Measurements from ENCODE around the gene NRIP3. TPM values are rescaled to one million over a fixed set of nuclear protein-coding genes. Genes with fewer than 3 reads are reported as not detected.

NRIP3 gene
- total RNA-seq, 1 donor from 2014 or later: 42.7 TPM

- H3K27ac Mint-ChIP-seq: no peak overlapping the region
- H3K27me3 ChIP-seq: no peaks in the 10 kb centered on the region
- no peaks in the 10 kb centered on the region for H3K36me3 ChIP-seq
- no peak overlapping the region for H2AFZ ChIP-seq (replicated peaks)
- no peak overlapping the region for H3K4me2 ChIP-seq
- H3K27ac ChIP-seq: no peak overlapping the region
- no peaks in the 10 kb centered on the region for H4K20me1 ChIP-seq (ENCODE audit: low read depth)
- peaks cover 10% of the 10 kb centered on the region for H3K4me1 ChIP-seq
- TF ChIP-seq EZH2 (IDR thresholded peaks at IDR 0.05) (no peak), EZH2phosphoT487 (IDR thresholded peaks at IDR 0.05) (no peak)
- TF ChIP-seq, protein P1, sequence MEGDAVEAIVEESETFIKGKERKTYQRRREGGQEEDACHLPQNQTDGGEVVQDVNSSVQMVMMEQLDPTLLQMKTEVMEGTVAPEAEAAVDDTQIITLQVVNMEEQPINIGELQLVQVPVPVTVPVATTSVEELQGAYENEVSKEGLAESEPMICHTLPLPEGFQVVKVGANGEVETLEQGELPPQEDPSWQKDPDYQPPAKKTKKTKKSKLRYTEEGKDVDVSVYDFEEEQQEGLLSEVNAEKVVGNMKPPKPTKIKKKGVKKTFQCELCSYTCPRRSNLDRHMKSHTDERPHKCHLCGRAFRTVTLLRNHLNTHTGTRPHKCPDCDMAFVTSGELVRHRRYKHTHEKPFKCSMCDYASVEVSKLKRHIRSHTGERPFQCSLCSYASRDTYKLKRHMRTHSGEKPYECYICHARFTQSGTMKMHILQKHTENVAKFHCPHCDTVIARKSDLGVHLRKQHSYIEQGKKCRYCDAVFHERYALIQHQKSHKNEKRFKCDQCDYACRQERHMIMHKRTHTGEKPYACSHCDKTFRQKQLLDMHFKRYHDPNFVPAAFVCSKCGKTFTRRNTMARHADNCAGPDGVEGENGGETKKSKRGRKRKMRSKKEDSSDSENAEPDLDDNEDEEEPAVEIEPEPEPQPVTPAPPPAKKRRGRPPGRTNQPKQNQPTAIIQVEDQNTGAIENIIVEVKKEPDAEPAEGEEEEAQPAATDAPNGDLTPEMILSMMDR (IDR thresholded peaks at IDR 0.05): no peak
- H3F3A ChIP-seq (ENCODE audit: low read depth): no peaks in the 10 kb centered on the region
- peaks cover 8% of the 10 kb centered on the region for H3K27me3 Mint-ChIP-seq (ENCODE audit: insufficient read depth, low read depth)
- H3K4me1 Mint-ChIP-seq: peaks cover 17% of the 10 kb centered on the region
- no peaks in the 10 kb centered on the region for H3K9me3 Mint-ChIP-seq
- no peaks in the 10 kb centered on the region for H3K79me2 ChIP-seq (ENCODE audit: low read depth)
- no peaks in the 10 kb centered on the region for H3K9me3 ChIP-seq (ENCODE audit: low read depth)
- H3K36me3 Mint-ChIP-seq: peaks cover 8% of the 10 kb centered on the region
- H3K4me3 ChIP-seq: no peak overlapping the region
- no peak overlapping the region for H3K9ac ChIP-seq
- DNase-seq (ENCODE audit: low spot score): no peak
- H3K4me3 Mint-ChIP-seq: no peak overlapping the region
These were observed 21.5 kb upstream of the NRIP3 start for GRCh38 chr11:9025101-9025850.

DNA sequence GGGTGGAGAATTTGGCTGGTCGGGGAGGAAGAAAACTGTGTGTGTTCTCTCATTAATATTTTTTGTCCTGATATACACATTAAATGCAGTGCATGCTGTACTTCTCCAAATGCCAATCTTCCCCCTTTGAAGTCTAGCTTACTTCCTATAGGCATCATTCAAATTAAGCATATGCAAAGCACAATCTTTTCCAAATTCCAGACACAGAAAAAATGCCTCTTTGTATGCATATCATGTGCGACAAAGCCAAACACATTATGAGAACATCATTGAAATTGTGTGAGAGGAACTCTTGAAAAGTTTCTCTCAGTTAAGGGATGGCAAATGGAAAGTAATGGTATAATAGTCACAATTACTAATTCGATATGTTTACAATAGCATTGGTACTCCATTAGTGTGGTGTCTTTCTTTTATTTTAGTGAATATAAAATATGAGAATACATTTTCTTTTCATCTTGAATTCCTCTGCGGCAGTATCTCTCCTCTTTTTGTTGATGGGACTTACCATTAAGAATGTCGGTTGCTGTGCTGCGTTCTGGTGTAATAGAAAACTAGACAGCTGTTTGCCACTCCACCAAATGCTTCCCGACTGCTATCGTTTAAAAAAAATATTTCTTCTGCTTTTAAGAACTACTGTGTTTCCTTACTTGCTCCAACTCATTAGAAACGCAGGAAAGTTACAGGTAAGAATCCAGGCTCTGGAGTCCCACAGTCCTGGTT is 19.3 kb upstream of the NRIP3 start:
- Mint-ChIP-seq H3K36me3 (peaks cover 8% of the 10 kb centered on the region), H3K4me1 (peaks cover 12% of the 10 kb centered on the region), H3K4me3 (no peak overlapping the region), H3K27ac (no peak overlapping the region), H3K27me3 (ENCODE audit: insufficient read depth, low read depth) (peaks cover 5% of the 10 kb centered on the region), H3K9me3 (no peaks in the 10 kb centered on the region)
- Histone ChIP-seq H3K27me3 (no peaks in the 10 kb centered on the region), H3K79me2 (ENCODE audit: low read depth) (no peaks in the 10 kb centered on the region), H3K4me1 (peaks cover 5% of the 10 kb centered on the region), H3K27ac (no peak overlapping the region), H4K20me1 (ENCODE audit: low read depth) (no peaks in the 10 kb centered on the region), H3K4me3 (no peak overlapping the region), H3K9me3 (ENCODE audit: low read depth) (no peaks in the 10 kb centered on the region), H3K9ac (no peak overlapping the region), H3K4me2 (no peak overlapping the region), H3K36me3 (no peaks in the 10 kb centered on the region), H2AFZ (replicated peaks) (peak overlapping the region; percentile 0), H3F3A (ENCODE audit: low read depth) (no peaks in the 10 kb centered on the region)
- TF ChIP-seq EZH2 (IDR thresholded peaks at IDR 0.05) (no peak), EZH2phosphoT487 (IDR thresholded peaks at IDR 0.05) (no peak)
- TF ChIP-seq, protein P1 (IDR thresholded peaks at IDR 0.05): no peak
- no peak for DNase-seq (ENCODE audit: low spot score)

DNA sequence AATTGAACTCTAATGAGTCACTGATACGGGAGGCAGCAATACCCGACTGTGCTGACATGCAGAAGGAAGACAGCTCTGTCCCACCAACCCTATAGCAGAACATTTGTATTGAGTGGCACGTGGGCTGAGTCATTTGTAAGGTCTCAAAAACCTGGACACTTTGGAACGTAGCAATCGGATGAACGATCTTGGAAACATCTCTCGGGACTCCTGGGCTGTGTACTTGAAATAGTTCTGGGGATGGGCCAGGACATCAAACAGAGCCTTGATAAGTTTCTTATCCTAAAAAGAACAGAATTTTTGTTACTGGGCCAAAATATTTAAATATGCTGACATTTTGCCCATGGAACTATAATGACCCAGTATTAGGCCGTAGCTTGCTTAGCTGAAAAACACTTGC is 17.1 kb upstream of the NRIP3 start:
- peaks cover 5% of the 10 kb centered on the region for H3K27me3 Mint-ChIP-seq (ENCODE audit: insufficient read depth, low read depth)
- Histone ChIP-seq H3F3A (ENCODE audit: low read depth) (peaks cover 8% of the 10 kb centered on the region), H3K27me3 (no peaks in the 10 kb centered on the region), H3K27ac (no peak overlapping the region), H3K9ac (no peak overlapping the region), H3K4me1 (peaks cover 18% of the 10 kb centered on the region), H4K20me1 (ENCODE audit: low read depth) (no peaks in the 10 kb centered on the region), H3K36me3 (no peaks in the 10 kb centered on the region), H3K79me2 (ENCODE audit: low read depth) (no peaks in the 10 kb centered on the region), H3K9me3 (ENCODE audit: low read depth) (no peaks in the 10 kb centered on the region), H2AFZ (replicated peaks) (no peak overlapping the region), H3K4me2 (no peak overlapping the region), H3K4me3 (no peak overlapping the region)
- TF ChIP-seq, protein P1 (IDR thresholded peaks at IDR 0.05): no peak
- TF ChIP-seq EZH2phosphoT487 (IDR thresholded peaks at IDR 0.05) (no peak), EZH2 (IDR thresholded peaks at IDR 0.05) (no peak)
- H3K9me3 Mint-ChIP-seq: no peaks in the 10 kb centered on the region
- H3K4me3 Mint-ChIP-seq: no peak overlapping the region
- peaks cover 7% of the 10 kb centered on the region for H3K4me1 Mint-ChIP-seq
- no peak for DNase-seq (ENCODE audit: low spot score)
- no peak overlapping the region for H3K27ac Mint-ChIP-seq
- peaks cover 6% of the 10 kb centered on the region for H3K36me3 Mint-ChIP-seq

Measured in neural progenitor cell (in vitro differentiated cells).